IPS-11a (cell line): ENCODE results near the gene ZFYVE9.
"Not testable (repeated sequence)": the region's sequence is repeated elsewhere in the genome, so short reads cannot be mapped to it uniquely, and the experiment has no call there.

ENCODE experiments used
- H3K4me3 ChIP-seq: one replicate; pipeline ENCODE4 v1.5.1; 2013; ENCODE audit warnings: low read depth, low read length, control low read depth

The ZFYVE9 gene

GRCh38 chr1:52150946-52151345 is 9.1 kb downstream of the ZFYVE9 start:
- H3K4me3 ChIP-seq = no peak overlapping the region

DNA sequence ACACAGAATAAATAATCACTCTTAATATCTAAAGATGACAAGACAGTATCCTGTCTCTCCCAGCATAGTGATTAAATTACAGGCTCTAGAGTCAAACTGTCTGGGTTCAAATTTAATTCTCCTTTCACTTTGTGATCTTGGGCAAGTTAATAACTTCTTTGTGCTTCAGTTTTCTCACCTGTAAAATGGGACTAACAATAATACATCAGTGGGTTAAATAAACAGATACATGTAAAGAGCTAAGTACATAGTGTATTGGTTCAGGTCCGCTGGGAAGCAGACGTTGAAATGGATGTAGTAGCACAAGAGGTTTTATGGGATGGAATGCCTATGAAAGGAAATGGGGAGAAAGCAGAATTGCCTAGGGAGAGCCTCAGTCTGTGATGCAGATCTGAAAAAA is 10.7 kb downstream of the ZFYVE9 start:
- H3K4me3 ChIP-seq = no peak overlapping the region

DNA sequence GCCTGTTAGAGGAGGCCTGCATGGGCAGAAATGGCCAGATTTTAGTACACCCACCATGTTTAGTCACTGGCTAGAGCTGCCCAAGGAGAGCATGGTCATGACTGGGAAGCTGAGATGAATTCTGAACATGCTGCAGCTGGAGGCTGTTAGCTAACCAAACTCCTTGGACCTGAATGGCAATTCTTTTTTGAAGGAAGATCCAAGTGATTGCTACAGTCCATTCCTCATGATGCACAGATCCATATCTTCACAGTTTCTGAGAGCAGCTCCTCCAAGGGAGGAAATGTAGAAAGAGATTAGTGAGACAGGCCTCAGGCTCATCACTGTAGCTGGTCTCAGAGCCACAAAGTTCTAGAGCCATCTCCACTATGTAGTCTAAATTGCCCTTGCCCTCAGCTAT is 11.1 kb downstream of the ZFYVE9 start:
- no peak overlapping the region for H3K4me3 ChIP-seq

GRCh38 chr1:52153898-52154297 is 12.0 kb downstream of the ZFYVE9 start:
- no peak overlapping the region for H3K4me3 ChIP-seq

- no peak overlapping the region for H3K4me3 ChIP-seq
These were observed 14.6 kb downstream of the ZFYVE9 start for GRCh38 chr1:52156460-52156859.

DNA sequence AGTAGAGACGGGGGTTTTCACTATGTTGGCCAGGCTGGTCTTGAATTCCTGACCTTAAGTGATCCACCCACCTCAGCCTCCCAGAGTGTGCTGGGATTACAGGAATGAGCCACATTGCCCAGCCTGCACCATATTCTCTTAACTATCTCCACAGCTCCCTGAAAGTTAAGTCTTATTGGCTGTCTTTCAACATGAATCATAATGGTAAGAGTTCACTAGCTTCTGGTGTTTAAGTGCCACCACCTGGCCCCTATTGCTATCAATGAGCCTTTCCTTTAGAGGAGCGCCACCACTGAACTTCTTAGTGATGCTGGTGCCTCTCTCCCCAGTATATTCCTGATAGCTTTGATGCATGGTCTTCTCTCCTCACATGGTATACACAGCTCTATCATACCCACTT is 15.7 kb downstream of the ZFYVE9 start:
- no peak overlapping the region for H3K4me3 ChIP-seq

DNA sequence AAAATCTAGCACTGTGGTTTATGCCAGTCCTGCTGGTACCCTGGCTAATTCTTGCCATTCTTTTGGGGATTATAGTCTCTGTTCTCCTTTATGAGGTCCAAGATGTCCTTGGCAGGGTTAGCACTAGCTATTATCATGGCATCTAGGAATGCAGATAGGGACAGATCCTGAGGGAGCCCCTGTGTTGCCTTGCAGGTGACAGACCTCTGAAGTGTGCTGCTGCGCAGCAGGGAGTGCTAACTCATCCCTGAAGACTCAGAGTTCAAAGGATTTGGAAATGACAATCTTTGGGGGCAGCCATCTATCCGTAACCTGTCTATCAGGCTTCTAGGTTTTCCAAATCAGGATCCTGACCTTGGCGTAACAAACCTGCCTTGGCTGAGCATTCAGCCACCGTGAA is 16.3 kb downstream of the ZFYVE9 start:
- H3K4me3 ChIP-seq = no peak overlapping the region

- H3K4me3 ChIP-seq = no peak overlapping the region
These were observed 17.3 kb downstream of the ZFYVE9 start for GRCh38 chr1:52159033-52159789.

GRCh38 chr1:52162947-52163346 is 21.1 kb downstream of the ZFYVE9 start:
- no peak overlapping the region for H3K4me3 ChIP-seq

- no peak overlapping the region for H3K4me3 ChIP-seq
These were observed 22.7 kb downstream of the ZFYVE9 start for GRCh38 chr1:52164604-52165003.

DNA sequence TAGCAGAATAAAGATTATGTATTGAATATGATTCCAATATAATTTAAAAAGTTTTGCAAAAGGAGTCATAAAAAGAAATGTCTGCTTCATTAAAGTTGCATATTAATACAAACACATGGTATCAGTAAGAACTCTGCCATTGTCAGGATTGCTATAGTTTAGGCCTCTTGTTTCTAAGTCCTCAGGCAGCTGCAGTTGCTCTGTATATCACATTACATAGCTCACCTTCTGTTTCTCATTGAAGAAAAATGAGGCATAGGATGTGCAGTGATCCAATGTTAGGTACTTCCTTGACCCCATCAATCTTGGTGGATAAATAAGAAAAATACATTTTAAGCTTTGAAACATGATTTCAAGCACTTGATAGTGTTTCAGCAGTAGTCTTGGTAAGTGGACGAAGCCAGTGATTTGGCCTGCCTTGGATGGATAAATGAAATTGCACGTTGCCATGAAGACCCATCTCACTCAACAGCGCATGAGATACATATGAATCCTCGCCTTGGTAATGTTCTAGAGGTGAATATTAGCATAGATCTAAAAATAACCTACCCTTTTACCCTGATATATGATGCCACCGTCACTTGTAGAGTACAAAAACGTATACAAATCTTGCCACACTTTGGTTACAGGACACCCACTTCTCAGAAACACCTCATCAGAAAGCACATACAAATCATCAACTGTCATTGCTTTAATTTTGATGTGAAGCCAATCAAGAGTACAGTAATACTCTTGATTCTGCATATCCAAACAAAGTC is 25.3 kb downstream of the ZFYVE9 start:
- no peak overlapping the region for H3K4me3 ChIP-seq

DNA sequence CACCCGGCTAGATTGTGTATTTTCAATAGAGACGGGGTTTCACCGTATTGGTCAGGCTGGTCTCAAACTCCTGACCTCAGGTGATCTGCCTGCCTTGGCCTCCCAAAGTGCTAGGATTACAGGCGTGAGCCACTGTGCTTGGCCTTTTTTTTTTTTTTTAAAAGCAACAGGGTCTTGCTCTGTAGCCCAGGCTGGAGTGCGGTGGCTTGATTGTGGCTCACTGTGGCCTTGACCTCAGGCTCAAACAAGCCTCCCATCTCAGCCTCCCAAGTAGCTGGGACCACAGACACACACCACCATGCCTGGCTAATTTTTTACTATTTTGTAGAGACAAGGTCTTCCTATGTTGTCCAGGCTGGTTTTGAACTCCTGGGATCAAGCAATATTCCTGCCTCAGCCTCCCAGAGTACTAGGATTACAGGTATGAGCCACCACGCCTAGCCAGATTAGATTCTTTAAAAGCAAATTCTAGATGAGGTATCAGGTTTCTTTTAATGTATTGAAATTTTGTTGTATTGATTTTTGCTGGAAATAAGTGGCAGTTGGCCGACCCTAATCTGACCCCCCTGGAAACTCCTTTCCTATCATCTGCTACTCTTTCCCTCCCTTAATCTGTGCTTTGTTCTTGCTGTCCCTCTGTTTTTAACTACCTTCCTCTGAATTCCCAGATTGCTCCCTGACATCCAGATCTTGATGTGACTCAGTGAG is 26.6 kb downstream of the ZFYVE9 start:
- no peak overlapping the region for H3K4me3 ChIP-seq

GRCh38 chr1:52171149-52171548 is 29.3 kb downstream of the ZFYVE9 start:
- not testable (repeated sequence) for H3K4me3 ChIP-seq

DNA sequence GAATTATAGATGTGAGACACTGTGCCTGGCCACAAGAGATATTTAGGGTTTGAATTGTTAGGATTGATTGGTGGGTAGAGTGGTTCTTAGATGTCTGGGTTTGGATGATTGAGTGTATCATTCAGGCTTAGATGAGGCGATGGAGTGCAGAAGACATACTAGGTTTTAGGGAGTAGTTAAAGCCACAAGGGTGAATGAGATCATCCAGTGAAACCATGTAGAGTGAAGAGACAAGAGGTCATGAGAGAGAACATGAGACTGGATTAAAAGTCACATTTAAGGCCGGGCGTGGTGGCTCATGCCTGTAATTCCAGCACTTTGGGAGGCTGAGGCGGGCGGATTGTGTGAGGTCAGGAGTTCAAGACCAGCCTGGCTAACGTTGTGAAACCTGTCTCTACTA is 37.2 kb downstream of the ZFYVE9 start:
- no peak overlapping the region for H3K4me3 ChIP-seq

DNA sequence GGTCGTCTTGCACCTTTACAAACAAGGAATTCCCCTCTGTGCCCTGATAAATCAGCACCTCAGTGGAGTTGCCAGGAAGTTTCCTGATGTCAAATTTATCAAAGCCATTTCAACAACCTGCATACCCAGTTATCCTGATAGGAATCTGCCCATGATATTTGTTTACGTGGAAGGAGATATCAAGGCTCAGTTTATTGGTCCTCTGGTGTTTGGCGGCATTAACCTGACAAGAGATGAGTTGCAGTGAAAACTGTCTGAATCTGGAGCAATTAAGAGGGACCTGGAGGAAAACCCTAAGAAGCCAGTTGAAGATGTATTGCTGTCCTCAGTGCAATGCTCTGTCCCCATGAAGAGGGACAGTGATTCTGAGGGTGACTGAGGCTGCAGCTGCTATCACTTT is 38.3 kb downstream of the ZFYVE9 start:
- H3K4me3 ChIP-seq = no peak overlapping the region

DNA sequence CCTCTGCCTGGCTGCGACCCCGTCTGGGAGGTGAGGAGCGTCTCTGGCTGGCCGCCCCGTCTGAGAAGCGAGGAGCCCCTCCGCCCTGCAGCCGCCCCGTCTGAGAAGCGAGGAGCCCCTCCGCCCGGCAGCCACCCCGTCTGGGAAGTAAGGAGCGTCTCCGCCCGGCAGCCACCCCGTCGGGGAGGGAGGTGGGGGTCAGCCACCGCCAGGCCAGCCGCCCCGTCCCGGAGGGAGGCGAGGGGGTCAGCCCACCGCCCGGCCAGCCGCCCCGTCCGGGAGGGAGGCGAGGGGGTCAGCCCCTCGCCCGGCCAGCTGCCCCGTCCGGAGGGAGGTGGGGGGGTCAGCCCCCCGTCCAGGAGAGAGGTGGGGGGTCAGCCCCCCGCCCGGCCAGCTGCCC is 39.9 kb downstream of the ZFYVE9 start:
- H3K4me3 ChIP-seq = not testable (repeated sequence)

DNA sequence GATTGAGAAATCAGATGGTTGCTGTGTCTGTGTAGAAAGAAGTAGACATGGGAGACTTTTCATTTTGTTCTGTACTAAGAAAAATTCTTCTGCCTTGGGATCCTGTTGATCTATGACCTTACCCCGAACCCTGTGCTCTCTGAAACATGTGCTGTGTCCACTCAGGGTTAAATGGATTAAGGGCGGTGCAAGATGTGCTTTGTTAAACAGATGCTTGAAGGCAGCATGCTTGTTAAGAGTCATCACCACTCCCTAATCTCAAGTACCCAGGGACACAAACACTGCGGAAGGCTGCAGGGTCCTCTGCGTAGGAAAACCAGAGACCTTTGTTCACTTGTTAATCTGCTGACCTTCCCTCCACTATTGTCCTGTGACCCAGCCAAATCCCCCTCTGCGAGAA is 40.4 kb downstream of the ZFYVE9 start:
- H3K4me3 ChIP-seq = not testable (repeated sequence)

- no peak overlapping the region for H3K4me3 ChIP-seq
These were observed 41.0 kb downstream of the ZFYVE9 start for GRCh38 chr1:52182874-52183400.

- no peak overlapping the region for H3K4me3 ChIP-seq
These were observed 44.6 kb downstream of the ZFYVE9 start for GRCh38 chr1:52186449-52186848.

GRCh38 chr1:52189898-52190480 is 48.1 kb downstream of the ZFYVE9 start:
- H3K4me3 ChIP-seq = no peak overlapping the region
